Large intestine (tissue), 3 donors: ENCODE measurements around the gene MAPK8IP2. TPM values are rescaled to one million over a fixed set of nuclear protein-coding genes. Genes with fewer than 3 reads are reported as not detected.

Experiments
- DNase-seq, 2 donors: peaks; one replicate each; pipeline versions ENCODE4 v3.0.0 to v3.0.0-alpha.2; 2013
- H3K27ac ChIP-seq: one replicate; pipeline ENCODE4 v1.5.1; 2013; ENCODE audit warnings: low read length
- H3K27me3 ChIP-seq: 2 replicates; pipeline ENCODE4 v1.6.1; 2013; ENCODE audit warnings: low read length; ENCODE audit not compliant: control insufficient read depth, insufficient read depth
- H3K36me3 ChIP-seq: 2 replicates; pipeline ENCODE4 v1.6.1; 2013; ENCODE audit warnings: low read length; ENCODE audit not compliant: control insufficient read depth, insufficient read depth
- H3K4me1 ChIP-seq: one replicate; pipeline ENCODE4 v1.6.1; 2013; ENCODE audit warnings: low read length; ENCODE audit not compliant: control insufficient read depth, insufficient read depth
- H3K4me3 ChIP-seq: one replicate; pipeline ENCODE4 v1.5.1; 2013; ENCODE audit warnings: low read length
- H3K9me3 ChIP-seq: one replicate; pipeline ENCODE4 v1.6.1; 2013; ENCODE audit warnings: mild to moderate bottlenecking, low read depth, low read length, moderate library complexity; ENCODE audit not compliant: control insufficient read depth
- WGBS: methylation state at CpG from one replicate; pipeline ENCODE4 v1.1.5; 2013; ENCODE audit warnings: low lambda C conversion rate; ENCODE audit not compliant: insufficient coverage; 5-methylcytosine and 5-hydroxymethylcytosine counted together
- polyA plus RNA-seq: library from polyadenylated mRNA; unstranded; fragments of 120-200 nt; gene quantifications from one replicate; pipeline ENCODE4 v1.2.1, GENCODE V29; 2013

MAPK8IP2 gene
- polyA plus RNA-seq, 1 donor, result 5.4 TPM

DNA sequence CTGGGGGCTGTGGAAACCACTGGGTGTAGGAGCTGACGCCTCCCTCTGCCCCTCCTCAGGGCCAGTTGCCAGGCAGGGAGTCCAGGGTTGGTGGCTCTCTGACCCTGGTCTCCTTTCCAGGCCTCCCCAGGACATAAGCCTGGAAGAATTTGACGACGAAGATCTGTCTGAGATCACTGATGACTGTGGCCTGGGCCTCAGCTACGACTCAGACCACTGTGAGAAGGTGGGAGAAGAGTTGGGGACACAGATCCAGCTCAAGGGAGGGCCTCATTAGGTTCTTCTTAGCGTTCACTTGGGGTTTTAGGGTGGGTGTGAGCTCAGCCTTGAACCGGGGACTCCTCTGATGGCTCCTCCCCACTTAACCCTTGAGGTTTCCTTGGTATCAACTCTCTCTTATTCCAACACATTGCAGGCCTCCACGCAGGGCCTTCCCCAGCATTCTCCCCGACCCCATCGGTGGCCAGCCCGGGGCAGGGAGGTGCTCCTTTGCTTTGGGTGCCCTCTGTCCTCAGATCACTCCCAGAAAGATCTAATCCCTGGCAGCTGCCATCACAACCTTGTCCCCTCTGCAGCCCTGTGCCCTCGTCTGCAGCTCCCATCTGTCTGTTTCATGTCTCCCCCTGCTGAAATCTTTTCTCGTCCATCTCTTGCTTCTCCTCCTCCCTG is 1.2 kb downstream of the MAPK8IP2 start:
- Histone ChIP-seq H3K27me3 (peaks cover 67% of the 10 kb centered on the region), H3K4me1 (no peaks in the 10 kb centered on the region), H3K27ac (no peak overlapping the region), H3K9me3 (peaks cover 5% of the 10 kb centered on the region), H3K4me3 (no peak overlapping the region), H3K36me3 (no peaks in the 10 kb centered on the region)
- DNase-seq, result no peak
- WGBS, result no CpG with 5 or more reads among the region's 12 CpGs

GRCh38 chr22:50602338-50602700 is 1.7 kb downstream of the MAPK8IP2 start:
- peaks cover 67% of the 10 kb centered on the region for H3K27me3 ChIP-seq
- peaks cover 5% of the 10 kb centered on the region for H3K9me3 ChIP-seq
- no peak overlapping the region for H3K4me3 ChIP-seq
- no peaks in the 10 kb centered on the region for H3K4me1 ChIP-seq
- no CpG with 5 or more reads among the region's 2 CpGs for WGBS
- no peak overlapping the region for H3K27ac ChIP-seq
- DNase-seq, result no peak
- H3K36me3 ChIP-seq, result no peaks in the 10 kb centered on the region

DNA sequence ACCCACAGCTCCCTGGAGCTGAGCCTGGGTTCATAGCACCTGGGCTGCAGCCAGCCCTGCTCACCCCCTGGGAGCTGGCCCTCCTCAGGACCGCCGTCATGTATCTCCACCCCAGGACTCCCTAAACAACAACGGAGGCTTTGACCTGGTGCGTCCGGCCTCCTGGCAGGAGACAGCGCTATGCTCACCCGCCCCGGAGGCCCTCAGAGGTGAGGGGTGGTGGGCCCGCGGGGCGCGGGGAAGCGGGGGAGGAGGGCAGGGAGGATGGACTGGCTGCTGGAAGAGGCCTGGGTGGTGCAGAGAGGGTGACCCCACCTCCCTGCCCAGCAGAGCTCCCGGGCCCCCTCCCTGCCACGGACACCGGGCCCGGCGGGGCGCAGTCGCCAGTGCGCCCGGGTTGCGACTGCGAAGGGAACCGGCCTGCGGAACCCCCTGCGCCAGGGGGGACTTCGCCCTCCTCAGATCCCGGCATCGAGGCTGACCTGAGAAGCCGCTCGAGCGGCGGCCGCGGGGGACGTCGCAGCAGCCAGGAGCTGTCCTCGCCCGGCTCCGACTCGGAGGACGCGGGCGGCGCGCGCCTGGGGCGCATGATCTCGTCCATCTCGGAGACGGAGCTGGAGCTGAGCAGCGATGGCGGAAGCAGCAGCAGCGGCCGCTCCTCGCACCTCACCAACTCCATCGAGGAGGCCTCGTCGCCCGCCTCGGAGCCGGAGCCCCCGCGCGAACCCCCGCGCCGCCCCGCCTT is 3.1 kb downstream of the MAPK8IP2 start:
- peaks cover 5% of the 10 kb centered on the region for H3K9me3 ChIP-seq
- H3K27me3 ChIP-seq, result peaks cover 72% of the 10 kb centered on the region
- H3K4me1 ChIP-seq, result no peaks in the 10 kb centered on the region
- H3K4me3 ChIP-seq, result no peak overlapping the region
- no CpG with 5 or more reads among the region's 70 CpGs for whole genome bisulfite sequencing
- no peaks in the 10 kb centered on the region for H3K36me3 ChIP-seq
- DNase-seq, result no peak
- no peak overlapping the region for H3K27ac ChIP-seq

DNA sequence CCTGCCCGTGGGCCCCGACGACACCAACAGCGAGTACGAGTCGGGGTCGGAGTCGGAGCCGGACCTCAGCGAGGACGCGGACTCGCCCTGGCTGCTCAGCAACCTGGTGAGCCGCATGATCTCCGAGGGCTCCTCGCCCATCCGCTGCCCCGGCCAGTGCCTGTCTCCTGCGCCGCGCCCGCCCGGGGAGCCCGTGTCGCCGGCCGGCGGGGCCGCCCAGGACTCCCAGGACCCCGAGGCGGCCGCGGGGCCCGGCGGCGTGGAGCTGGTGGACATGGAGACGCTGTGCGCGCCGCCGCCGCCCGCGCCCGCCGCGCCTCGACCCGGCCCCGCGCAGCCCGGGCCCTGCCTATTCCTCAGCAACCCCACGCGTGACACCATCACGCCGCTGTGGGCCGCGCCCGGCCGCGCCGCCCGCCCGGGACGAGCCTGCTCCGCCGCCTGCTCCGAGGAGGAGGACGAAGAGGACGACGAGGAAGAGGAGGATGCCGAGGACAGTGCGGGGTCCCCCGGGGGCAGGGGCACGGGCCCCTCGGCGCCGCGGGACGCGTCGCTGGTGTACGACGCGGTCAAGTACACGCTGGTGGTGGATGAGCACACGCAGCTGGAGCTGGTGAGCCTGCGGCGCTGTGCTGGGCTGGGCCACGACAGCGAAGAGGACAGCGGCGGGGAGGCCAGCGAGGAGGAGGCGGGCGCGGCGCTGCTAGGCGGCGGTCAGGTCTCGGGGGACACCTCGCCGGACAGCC is 3.8 kb downstream of the MAPK8IP2 start:
- DNase-seq, result no peak
- no peaks in the 10 kb centered on the region for H3K4me1 ChIP-seq
- no peak overlapping the region for H3K4me3 ChIP-seq
- WGBS, result no CpG with 5 or more reads among the region's 103 CpGs
- no peaks in the 10 kb centered on the region for H3K36me3 ChIP-seq
- H3K27ac ChIP-seq, result no peak overlapping the region
- H3K9me3 ChIP-seq, result peaks cover 5% of the 10 kb centered on the region
- peaks cover 70% of the 10 kb centered on the region for H3K27me3 ChIP-seq

DNA sequence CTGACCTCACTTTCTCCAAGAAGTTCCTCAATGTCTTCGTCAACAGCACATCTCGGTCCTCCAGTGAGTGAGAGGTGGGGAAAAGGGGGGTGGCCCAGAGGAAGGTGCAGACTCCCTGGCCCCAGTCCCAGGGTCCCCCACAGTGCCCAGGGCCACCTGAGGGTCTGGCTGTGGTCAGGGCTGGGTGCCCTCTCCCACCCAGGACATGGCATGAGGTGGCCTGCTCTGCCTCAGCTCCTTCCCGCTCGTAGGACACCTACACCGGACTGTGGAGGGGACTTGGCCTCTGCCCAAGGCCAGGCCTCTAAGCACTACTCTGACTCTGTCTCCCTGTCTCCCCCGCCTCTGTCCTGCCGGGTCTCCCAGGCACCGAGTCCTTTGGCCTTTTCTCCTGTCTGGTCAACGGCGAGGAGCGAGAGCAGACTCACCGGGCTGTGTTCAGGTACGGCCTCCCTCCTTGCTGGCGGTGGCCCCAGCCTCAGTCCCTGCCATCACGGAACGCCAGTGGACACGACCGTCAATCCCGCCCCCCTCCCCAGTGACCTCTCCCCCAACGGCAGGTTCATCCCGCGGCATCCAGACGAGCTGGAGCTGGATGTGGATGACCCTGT is 4.5 kb downstream of the MAPK8IP2 start:
- DNase-seq, result no peak
- Histone ChIP-seq H3K4me1 (no peaks in the 10 kb centered on the region), H3K4me3 (no peak overlapping the region), H3K9me3 (no peaks in the 10 kb centered on the region), H3K27me3 (peaks cover 69% of the 10 kb centered on the region), H3K27ac (no peak overlapping the region), H3K36me3 (no peaks in the 10 kb centered on the region)
- WGBS, result no CpG with 5 or more reads among the region's 23 CpGs

DNA sequence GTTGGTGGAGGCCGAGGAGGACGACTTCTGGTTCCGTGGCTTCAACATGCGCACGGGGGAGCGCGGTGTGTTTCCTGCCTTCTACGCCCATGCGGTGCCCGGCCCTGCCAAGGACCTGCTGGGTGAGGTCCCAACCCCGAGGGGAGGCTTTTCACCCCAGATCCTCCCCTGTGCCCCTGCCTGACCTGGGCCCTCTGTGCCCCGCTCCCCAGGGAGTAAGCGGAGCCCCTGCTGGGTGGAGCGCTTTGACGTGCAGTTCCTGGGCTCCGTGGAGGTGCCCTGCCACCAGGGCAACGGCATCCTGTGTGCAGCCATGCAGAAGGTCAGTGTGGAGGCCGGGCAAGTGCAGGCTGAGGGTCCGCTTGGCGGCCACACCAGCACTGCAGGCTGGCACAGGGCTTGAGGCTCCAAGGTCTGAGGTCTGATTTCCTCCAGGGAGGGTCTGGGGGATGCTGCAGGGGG is 5.1 kb downstream of the MAPK8IP2 start:
- Histone ChIP-seq H3K4me3 (no peak overlapping the region), H3K36me3 (no peaks in the 10 kb centered on the region), H3K9me3 (no peaks in the 10 kb centered on the region), H3K27me3 (peaks cover 75% of the 10 kb centered on the region), H3K27ac (no peak overlapping the region), H3K4me1 (no peaks in the 10 kb centered on the region)
- no peak for DNase-seq
- no CpG with 5 or more reads among the region's 20 CpGs for WGBS

DNA sequence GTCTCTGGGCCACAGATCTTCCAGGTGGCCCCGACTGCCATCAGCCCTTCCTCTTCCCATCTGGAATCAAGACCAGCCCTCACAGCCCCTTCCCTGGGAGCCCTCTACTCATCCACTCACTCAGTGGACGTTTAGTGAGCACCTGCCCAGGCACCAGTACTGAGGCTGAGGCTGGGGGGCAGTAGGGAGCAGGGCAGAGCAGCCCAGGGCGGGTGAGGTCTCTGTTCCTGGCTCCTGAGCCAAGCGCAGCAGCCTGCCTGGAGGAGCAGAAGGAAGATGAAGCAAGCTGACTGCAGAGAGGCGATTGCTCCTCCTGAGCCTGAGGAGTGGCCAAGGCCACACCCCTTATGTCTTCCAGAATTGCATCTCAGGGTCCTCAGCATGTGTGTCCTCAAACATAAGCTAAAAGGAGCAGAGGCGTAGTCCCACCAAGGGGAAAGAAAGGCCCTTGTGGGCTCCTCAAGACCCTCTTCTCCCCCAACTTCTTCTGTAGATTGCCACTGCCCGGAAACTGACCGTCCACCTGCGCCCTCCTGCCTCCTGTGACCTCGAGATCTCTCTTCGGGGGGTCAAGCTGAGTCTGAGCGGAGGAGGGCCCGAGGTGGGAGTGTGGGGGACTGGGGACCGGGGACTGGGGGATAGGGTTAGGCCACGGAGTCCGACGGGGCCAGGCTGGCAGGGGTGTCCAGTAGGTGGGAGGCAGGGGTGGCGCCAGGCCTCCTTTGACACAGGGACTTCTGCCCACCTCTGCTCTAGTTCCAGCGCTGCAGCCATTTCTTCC is 5.8 kb downstream of the MAPK8IP2 start:
- Histone ChIP-seq H3K4me3 (no peak overlapping the region), H3K9me3 (no peaks in the 10 kb centered on the region), H3K4me1 (no peaks in the 10 kb centered on the region), H3K27ac (no peak overlapping the region), H3K27me3 (peaks cover 73% of the 10 kb centered on the region), H3K36me3 (no peaks in the 10 kb centered on the region)
- DNase-seq, result no peak
- WGBS, result no CpG with 5 or more reads among the region's 19 CpGs

DNA sequence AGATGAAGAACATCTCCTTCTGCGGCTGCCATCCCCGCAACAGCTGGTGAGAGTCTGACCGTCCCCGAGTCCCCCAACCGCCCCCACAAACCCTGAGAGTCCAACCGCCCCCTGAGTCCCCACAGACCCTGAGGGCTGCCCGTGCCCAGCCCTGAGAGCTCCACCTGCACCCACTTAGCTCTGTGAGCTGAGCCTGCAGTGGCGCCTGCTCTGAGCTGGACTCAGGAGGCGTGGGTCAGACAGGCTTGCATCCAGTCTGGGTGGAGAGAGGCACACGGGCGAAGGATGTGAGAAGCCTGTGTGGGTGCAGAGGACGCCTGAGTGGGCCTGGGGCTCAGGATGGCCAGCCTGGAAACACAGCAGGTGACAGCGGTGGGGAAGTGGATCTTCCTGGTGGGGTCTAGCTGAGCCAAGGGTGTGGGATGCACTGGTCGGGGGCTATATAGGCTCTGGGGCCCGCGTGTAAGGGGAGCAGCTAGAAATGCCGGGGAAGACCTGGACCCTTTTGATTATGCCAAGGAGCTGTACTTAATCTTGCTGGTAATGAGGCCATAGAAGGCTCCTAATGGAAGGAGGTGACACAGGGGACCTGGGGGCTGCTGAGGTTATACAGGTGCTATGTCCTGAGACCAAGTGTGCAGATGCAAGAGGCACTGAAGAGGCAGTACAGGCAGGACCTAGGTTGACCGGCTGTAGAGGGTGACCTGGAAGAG is 6.5 kb downstream of the MAPK8IP2 start:
- no CpG with 5 or more reads among the region's 18 CpGs for WGBS
- peaks cover under 1% of the 10 kb centered on the region for H3K4me1 ChIP-seq
- H3K36me3 ChIP-seq, result no peaks in the 10 kb centered on the region
- DNase-seq, result no peak
- H3K9me3 ChIP-seq, result no peaks in the 10 kb centered on the region
- H3K4me3 ChIP-seq, result no peak overlapping the region
- peaks cover 68% of the 10 kb centered on the region for H3K27me3 ChIP-seq
- H3K27ac ChIP-seq, result no peak overlapping the region

DNA sequence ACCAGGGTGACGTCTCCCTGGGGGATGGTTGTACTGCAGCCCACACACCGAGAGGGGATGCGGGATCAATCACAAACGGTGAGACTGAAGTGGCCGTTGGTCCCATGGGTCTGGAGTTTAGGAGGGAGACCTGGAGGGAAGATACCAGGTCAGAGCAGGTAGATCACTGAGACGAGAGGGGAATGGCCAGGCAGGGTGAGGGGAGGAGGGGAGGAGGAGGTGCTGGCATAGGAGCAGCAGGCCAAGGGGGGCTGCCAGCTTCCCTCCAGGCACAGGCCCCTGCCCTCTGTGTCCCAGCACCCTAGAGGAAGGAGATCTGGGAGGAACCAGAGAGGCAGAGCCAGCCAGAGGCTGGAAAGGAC is 7.0 kb downstream of the MAPK8IP2 start:
- Histone ChIP-seq H3K4me3 (no peak overlapping the region), H3K27ac (no peak overlapping the region), H3K4me1 (peaks cover 5% of the 10 kb centered on the region), H3K36me3 (no peaks in the 10 kb centered on the region), H3K9me3 (no peaks in the 10 kb centered on the region), H3K27me3 (peaks cover 63% of the 10 kb centered on the region)
- WGBS, result no CpG with 5 or more reads among the region's 6 CpGs
- no peak for DNase-seq
